Spleen (tissue), 11 donors: ENCODE results near the gene TSPYL4. TPM values are rescaled to one million over a fixed set of nuclear protein-coding genes. Genes with fewer than 3 reads are reported as not detected.

ENCODE experiments used
- DNase-seq: peaks from one replicate; pipeline ENCODE4 v3.0.0-alpha.2; 2020
- H3K27ac ChIP-seq, 8 donors: fragments of 200-600 bp; sonication (generic) in 7 of 8; 1 replicate in 4 of 8; 2 replicates in 4 of 8; pipeline versions ENCODE4 v1.5.0 to v1.8.0; 2016 to 2021; ENCODE audit warnings: inconsistent platforms in 4 of 8, mild to moderate bottlenecking in 4 of 8, moderate library complexity in 1 of 8
- H3K27me3 ChIP-seq, 7 donors: fragments of 200-600 bp; sonication (generic) in 6 of 7; replicated peaks in 1 of 7; 1 replicate in 4 of 7; 2 replicates in 3 of 7; pipeline versions ENCODE4 v1.5.0 to v1.8.0; 2016 to 2021; ENCODE audit warnings: inconsistent platforms in 3 of 7, mild to moderate bottlenecking in 1 of 7
- H3K36me3 ChIP-seq, 6 donors: fragments of 200-600 bp; sonication (generic) in 5 of 6; 1 replicate in 4 of 6; 2 replicates in 2 of 6; pipeline versions ENCODE4 v1.5.0 to v1.8.0; 2016 to 2021; ENCODE audit warnings: inconsistent platforms in 2 of 6
- H3K4me1 ChIP-seq, 6 donors: fragments of 200-600 bp; sonication (generic) in 5 of 6; 1 replicate in 3 of 6; 2 replicates in 3 of 6; pipeline versions ENCODE4 v1.5.0 to v1.8.0; 2016 to 2021; ENCODE audit warnings: inconsistent platforms in 3 of 6
- H3K4me3 ChIP-seq, 8 donors: fragments of 200-600 bp; sonication (generic) in 7 of 8; 1 replicate in 4 of 8; 2 replicates in 4 of 8; pipeline versions ENCODE4 v1.5.0 to v1.8.0; 2016 to 2021; ENCODE audit warnings: inconsistent platforms in 4 of 8, mild to moderate bottlenecking in 4 of 8, moderate library complexity in 2 of 8
- H3K9me3 ChIP-seq, 8 donors: fragments of 200-600 bp; sonication (generic) in 7 of 8; 1 replicate in 4 of 8; 2 replicates in 4 of 8; pipeline versions ENCODE4 v1.5.0 to v1.8.0; 2016 to 2021; ENCODE audit warnings: inconsistent platforms in 4 of 8
- POLR2A ChIP-seq, 3 donors: fragments of 450-650 bp; IDR thresholded peaks; one replicate each; pipeline ENCODE4 v1.5.1; 2017; ENCODE audit warnings: antibody characterized with exemption in 3 of 3, mild to moderate bottlenecking in 1 of 3
- POLR2AphosphoS5 ChIP-seq, 3 donors: sonication (generic); formaldehyde crosslinking; IDR thresholded peaks; one replicate each; pipeline ENCODE4 v1.5.1; 2017; ENCODE audit warnings: antibody characterized with exemption in 3 of 3
- WGBS, 5 donors: extraction: QIAGEN DNeasy Blood & Tissue Kit in 3 of 5; methylation state at CpG; one replicate each; pipeline versions ENCODE4 v1.1.5 to v1.1.7; 2013 to 2018; 5-methylcytosine and 5-hydroxymethylcytosine counted together
- intact Hi-C: fragments of 100-400 bp; cut with DNase I; formaldehyde crosslinking; loops from one replicate; pipeline ENCODE4 v1.15.0; 2023; ENCODE audit warnings: low total_unique reads
- polyA plus RNA-seq, 3 donors: library from polyadenylated mRNA; stranded (reverse); fragments of 200-250 nt; gene quantifications; one replicate each; pipeline ENCODE4 v1.2.1, GENCODE V29; 2013
- total RNA-seq, 7 donors: library from RNA; depleted of rRNA in 3 of 7; stranded (reverse); fragments of >200 nt in 3 of 7; fragmentation: NEBNext Ultra II Directional in 4 of 7; extraction: Animal tissue kit (Norgen Biotek cat#: 25700) in 4 of 7; gene quantifications; one replicate each; pipeline versions ENCODE4 v1.1.0 to v1.2.1, GENCODE V29; 2016 to 2021
- TF ChIP-seq, protein P1 (sequence below), 11 experiments: fragments of 200-600 bp in 7 of 11; fragments of 450-650 bp in 4 of 11; sonication (generic) in 4 of 11; IDR thresholded peaks in 8 of 11; conservative IDR thresholded peaks in 3 of 11; 1 replicate in 7 of 11; 2 replicates in 4 of 11; pipeline versions ENCODE4 v1.4.0 to v1.8.0; 2016 to 2021; ENCODE audit warnings: antibody characterized with exemption in 11 of 11, inconsistent platforms in 4 of 11, mild to moderate bottlenecking in 1 of 11
- donor health status: healthy with polysubstance abuse.
- donor health status: DM: no; HTN: no; CAD: no; lungs with moderate emphysema.
- donor health status: DM: no; HTN: no; CAD: no.
- donor health status: Bipolar disorder and iron deficiency.
- donor health status: healthy.
- donor health status: DM: no; HTN: no; CAD: no.
- donor health status: DM: yes; HTN: yes; CAD: no.

TSPYL4 gene
- total and polyA plus RNA-seq, 10 donors, result 7.2 to 19.0 (median 12.2) TPM

DNA sequence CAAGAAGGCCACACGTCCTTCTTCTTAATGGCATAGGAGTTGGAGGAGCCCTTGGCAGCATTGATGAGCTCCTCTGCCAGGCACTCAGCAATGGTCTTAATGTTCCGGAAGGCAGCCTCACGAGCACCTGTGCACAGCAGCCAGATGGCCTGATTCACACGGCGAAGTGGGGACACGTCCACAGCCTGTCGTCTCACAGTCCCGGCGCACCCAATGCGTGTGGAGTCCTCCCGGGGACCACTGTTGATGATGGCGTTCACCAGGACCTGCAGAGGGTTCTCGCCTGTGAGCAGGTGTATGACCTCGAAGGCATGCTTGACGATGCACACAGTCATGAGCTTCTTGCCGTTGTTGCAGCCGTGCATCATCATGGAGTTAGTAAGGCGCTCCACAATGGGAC lies 4.6 kb upstream of the TSPYL4 start:
- H3K4me1 ChIP-seq, result peaks cover 10 to 23% (median 14%) of the 10 kb centered on the region in 6 donors
- no peak overlapping the region for H3K4me3 ChIP-seq
- DNase-seq, result no peak
- H3K27ac ChIP-seq, result no peak overlapping the region
- intact Hi-C loops, result no loop called here
- WGBS, 5 donors, result 96 to 97% (median 96%) methylated on average over 11 to 18 of the region's 18 CpGs
- peaks cover 0 to 15% (median 10%) of the 10 kb centered on the region in 8 donors for H3K9me3 ChIP-seq
- no peaks in the 10 kb centered on the region for H3K27me3 ChIP-seq
- H3K36me3 ChIP-seq, result peaks cover 0 to 6% (median 0%) of the 10 kb centered on the region in 6 donors
- TF ChIP-seq POLR2AphosphoS5 (IDR thresholded peaks at IDR 0.05) (no peak), POLR2A (IDR thresholded peaks at IDR 0.05) (no peak)
- TF ChIP-seq, protein P1, sequence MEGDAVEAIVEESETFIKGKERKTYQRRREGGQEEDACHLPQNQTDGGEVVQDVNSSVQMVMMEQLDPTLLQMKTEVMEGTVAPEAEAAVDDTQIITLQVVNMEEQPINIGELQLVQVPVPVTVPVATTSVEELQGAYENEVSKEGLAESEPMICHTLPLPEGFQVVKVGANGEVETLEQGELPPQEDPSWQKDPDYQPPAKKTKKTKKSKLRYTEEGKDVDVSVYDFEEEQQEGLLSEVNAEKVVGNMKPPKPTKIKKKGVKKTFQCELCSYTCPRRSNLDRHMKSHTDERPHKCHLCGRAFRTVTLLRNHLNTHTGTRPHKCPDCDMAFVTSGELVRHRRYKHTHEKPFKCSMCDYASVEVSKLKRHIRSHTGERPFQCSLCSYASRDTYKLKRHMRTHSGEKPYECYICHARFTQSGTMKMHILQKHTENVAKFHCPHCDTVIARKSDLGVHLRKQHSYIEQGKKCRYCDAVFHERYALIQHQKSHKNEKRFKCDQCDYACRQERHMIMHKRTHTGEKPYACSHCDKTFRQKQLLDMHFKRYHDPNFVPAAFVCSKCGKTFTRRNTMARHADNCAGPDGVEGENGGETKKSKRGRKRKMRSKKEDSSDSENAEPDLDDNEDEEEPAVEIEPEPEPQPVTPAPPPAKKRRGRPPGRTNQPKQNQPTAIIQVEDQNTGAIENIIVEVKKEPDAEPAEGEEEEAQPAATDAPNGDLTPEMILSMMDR (IDR thresholded peaks at IDR 0.05 in 8 of 11, conservative IDR thresholded peaks at IDR 0.05 in 3 of 11), result no peak

DNA sequence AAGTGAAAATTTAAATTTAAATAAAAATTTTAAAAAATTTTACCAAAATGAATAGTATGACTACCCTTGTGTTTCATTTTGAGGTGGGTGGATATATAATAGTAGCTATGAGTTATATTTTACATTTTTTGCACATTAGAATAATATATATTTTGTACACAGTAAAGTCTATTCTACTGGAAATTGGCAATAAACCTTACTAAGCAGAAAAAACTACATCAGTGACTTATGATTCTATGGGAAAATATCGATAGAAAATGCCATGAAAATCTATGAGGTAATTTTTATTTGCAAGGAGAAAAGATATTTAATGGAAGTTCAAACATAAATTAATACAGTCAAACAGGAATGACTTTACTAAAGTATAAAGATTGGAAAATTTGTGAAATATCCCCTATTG lies 2.8 kb upstream of the TSPYL4 start:
- H3K9me3 ChIP-seq, result no peaks in the 10 kb centered on the region
- H3K4me1 ChIP-seq, result peaks cover 25 to 41% (median 30%) of the 10 kb centered on the region in 6 donors
- no peak for DNase-seq
- TF ChIP-seq POLR2A (IDR thresholded peaks at IDR 0.05) (no peak), POLR2AphosphoS5 (IDR thresholded peaks at IDR 0.05) (no peak)
- H3K27me3 ChIP-seq, result no peaks in the 10 kb centered on the region
- 93 to 98% (median 96%) methylated on average over 1 of the region's 1 CpG for WGBS, 5 donors
- no peak overlapping the region for H3K27ac ChIP-seq
- H3K36me3 ChIP-seq, result peaks cover 0 to 6% (median 0%) of the 10 kb centered on the region in 6 donors
- intact Hi-C loops, result no loop called here
- no peak overlapping the region for H3K4me3 ChIP-seq

DNA sequence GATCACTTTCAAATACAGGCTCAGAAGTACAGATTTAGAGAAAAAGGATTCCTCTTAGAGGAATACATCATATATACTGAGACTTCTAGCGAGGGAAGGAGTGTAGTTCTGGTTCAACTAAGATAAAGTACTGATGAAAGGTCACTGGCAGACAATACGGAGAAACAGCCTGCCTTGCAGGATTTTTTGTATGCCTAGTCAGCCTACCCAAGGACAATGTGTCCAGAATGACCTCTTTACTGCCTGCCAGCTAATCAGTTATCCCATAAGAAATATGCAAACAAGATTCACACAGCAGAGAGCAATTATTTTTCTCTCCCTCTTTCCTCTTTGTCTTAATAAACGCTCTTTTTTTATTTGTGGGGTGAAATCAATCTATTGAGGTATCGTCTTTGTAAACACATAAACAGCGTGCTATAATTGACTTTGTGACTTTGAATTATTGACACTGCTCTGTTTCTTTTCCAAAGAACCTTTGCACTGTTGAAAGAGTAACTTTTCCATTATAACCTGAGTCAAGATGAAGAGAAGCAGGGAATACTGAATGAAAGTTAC lies 1.4 kb upstream of the TSPYL4 start:
- WGBS, 5 donors, result 66 to 75% (median 72%) methylated on average over 5 of the region's 5 CpGs
- Histone ChIP-seq H3K27ac (peak overlapping the region in 2 of 8 donors; percentile 89 to 91), H3K4me3 (no peak overlapping the region), H3K36me3 (peaks cover 0 to 6% (median 0%) of the 10 kb centered on the region in 6 donors), H3K9me3 (no peaks in the 10 kb centered on the region), H3K4me1 (peaks cover 35 to 55% (median 44%) of the 10 kb centered on the region in 6 donors), H3K27me3 (no peaks in the 10 kb centered on the region)
- intact Hi-C loops, result no loop called here
- DNase-seq, result no peak
- TF ChIP-seq POLR2AphosphoS5 (IDR thresholded peaks at IDR 0.05) (no peak), POLR2A (IDR thresholded peaks at IDR 0.05) (no peak)
- TF ChIP-seq, protein P1 (IDR thresholded peaks at IDR 0.05 in 8 of 11, conservative IDR thresholded peaks at IDR 0.05 in 3 of 11), result no peak

DNA sequence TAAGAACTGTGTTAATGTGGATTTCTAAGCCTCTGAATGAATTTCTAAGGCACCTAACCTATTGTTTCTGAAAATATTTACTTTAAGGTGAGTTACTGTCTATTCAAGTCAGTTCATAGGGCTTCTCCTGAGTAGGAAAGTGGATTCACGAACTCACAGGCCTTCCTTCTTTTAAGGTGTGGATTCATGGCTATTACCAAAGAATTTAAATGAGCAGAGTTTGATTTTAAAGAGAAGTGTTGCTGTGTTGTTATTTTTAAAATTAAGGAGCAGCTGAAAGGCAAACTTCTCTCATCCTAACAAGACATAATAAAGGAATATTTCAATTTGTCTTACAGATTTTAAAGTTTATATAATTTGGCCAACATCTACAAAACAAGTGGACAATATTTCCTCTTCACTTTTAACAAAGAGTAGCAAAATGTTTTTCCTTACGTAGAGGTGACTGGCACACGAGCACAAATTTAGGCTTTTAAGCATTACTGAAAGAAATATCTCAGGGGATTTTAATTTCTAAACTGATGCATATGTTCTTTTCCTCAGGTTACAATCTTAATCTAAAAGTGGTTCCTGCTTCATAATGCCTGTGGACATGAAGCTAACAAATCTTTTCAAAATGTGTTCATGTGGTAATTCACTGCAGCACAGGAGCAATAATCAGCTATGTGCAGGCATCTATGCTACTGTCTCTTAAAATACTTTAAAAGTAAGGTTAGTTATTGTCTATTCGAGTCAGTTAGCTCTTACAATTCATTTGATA lies 602 bp upstream of the TSPYL4 start:
- 11 to 17% (median 17%) methylated on average over 4 of the region's 4 CpGs for WGBS, 5 donors
- DNase-seq, result no peak
- Histone ChIP-seq H3K27ac (peak overlapping the region; percentile 84 to 91 (median 88)), H3K4me1 (peaks cover 35 to 63% (median 52%) of the 10 kb centered on the region in 6 donors), H3K4me3 (peak overlapping the region; percentile 83 to 98 (median 96)), H3K36me3 (peaks cover 0 to 6% (median 0%) of the 10 kb centered on the region in 6 donors), H3K9me3 (no peaks in the 10 kb centered on the region), H3K27me3 (no peaks in the 10 kb centered on the region)
- TF ChIP-seq POLR2A (IDR thresholded peaks at IDR 0.05) (no peak), POLR2AphosphoS5 (IDR thresholded peaks at IDR 0.05) (no peak)
- TF ChIP-seq, protein P1 (IDR thresholded peaks at IDR 0.05 in 8 of 11, conservative IDR thresholded peaks at IDR 0.05 in 3 of 11), result no peak
- intact Hi-C loops, result no loop called here
